ENCODE measurements around the gene HNRNPUL2.
"Not testable (repeated sequence)": the region's sequence is repeated elsewhere in the genome, so short reads cannot be mapped to it uniquely, and the experiment has no call there.

The HNRNPUL2 gene

DNA sequence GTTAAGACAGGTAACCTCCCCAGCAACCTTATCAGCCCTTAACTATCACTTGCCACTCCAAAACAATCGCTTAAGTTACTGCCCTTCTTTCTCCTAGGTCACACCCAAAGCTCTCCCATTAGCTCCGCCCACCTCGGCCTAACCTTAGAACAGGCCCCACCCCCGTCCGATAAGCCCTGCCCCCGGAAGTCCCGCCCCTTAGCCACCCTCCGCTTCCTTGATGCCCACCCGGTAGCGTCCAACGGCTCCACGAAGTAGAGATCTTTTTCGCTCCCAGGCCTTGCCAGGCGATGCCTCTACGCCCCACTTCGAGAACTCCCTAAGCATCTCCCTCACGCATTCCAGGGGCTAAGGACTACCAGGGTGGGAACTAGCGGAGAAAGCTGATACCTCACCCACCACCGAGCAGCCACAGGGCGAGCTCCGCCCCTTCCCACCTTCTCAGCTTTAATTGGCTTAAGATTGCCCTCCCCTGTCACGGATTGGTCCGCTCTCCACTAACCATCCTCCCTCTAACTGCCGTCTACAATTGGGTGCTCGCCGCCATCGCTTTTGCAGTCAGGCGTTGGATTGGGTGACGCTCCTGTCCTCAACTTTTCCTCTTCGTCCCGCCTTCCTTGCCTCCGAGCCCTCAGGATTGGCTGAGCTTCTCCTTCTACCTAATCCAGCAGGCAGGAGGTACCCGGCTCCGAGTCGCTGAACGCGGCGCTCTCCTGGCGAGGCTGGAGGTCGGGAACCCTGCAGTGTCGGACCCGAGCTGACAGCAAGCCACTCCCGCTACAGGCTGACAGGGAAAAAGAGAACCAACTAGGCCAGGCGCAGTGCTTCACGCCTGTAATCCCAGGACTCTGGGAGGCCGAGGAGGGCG is 26.7 kb upstream of the HNRNPUL2 start, which contains the start of gene ZBTB3:
Gene ZBTB3, minus strand, starts transcription at position 425 of the 868 bp plus-strand sequence. CDS start 496 bp downstream, outside the sequence.
- Histone ChIP-seq H3K27ac (ENCODE audit: low read depth, low read length) (peak within 1 kb of the TSS; percentile 77), H2BK12ac (ENCODE audit: low read length) (peak within 1 kb of the TSS; percentile 23), H3K4me1 (ENCODE audit: control insufficient read depth in 1 of 2, insufficient read depth in 2 of 2, low read length in 2 of 2) (peaks cover 12 to 18% of the 10 kb centered on the region in 2 experiments), H4K12ac (ENCODE audit: low read depth, low read length) (peak within 1 kb of the TSS; percentile 92), H3K4ac (ENCODE audit: low read depth, low read length) (peak within 1 kb of the TSS; percentile 73), H3K36me3 (ENCODE audit: control insufficient read depth in 1 of 2, insufficient read depth in 2 of 2, low read length in 2 of 2) (peaks cover 0 to 2% of the 10 kb centered on the region in 2 experiments), H3K9me3 (ENCODE audit: insufficient read depth, low read depth, low read length) (no peaks in the 10 kb centered on the region), H4K91ac (ENCODE audit: low read depth, low read length) (peak within 1 kb of the TSS; percentile 85), H3K4me3 (ENCODE audit: low read depth, low read length) (peak within 1 kb of the TSS; percentile 87), H2AFZ (ENCODE audit: insufficient read depth, low read length, poor library complexity) (peak within 1 kb of the TSS; percentile 90), H2AK5ac (ENCODE audit: low read length) (peak within 1 kb of the TSS; percentile 70), H2BK120ac (ENCODE audit: insufficient read depth, low read length, poor library complexity) (peak within 1 kb of the TSS; percentile 54), H3K27me3 (ENCODE audit: insufficient read depth, low read length) (no peaks in the 10 kb centered on the region), H3K79me1 (ENCODE audit: low read length) (peaks cover 11% of the 10 kb centered on the region), H3K79me2 (ENCODE audit: control insufficient read depth, insufficient read depth, low read length, poor library complexity) (peaks cover 5% of the 10 kb centered on the region), H3K23ac (ENCODE audit: low read length) (no peak within 1 kb of the TSS), H3K9ac (ENCODE audit: low read length) (peak within 1 kb of the TSS; percentile 77), H3K18ac (ENCODE audit: low read length) (peak within 1 kb of the TSS; percentile 55), H3K4me2 (ENCODE audit: low read length) (peak within 1 kb of the TSS; percentile 83), H4K8ac (ENCODE audit: low read depth, low read length) (peak within 1 kb of the TSS; percentile 94), H3K14ac (ENCODE audit: low read length) (peak within 1 kb of the TSS; percentile 83), H2BK5ac (ENCODE audit: low read depth, low read length, poor library complexity) (peak within 1 kb of the TSS; percentile 45)
- DNase-seq: peak; percentile 98 to 99
- WGBS (ENCODE audit: extremely low coverage, insufficient coverage, insufficient read length): no CpG with 5 or more reads among the region's 47 CpGs

GRCh38 chr11:62752994-62753735 is 25.9 kb upstream of the HNRNPUL2 start:
- Histone ChIP-seq H4K91ac (ENCODE audit: low read depth, low read length) (peak overlapping the region; percentile 79), H3K23ac (ENCODE audit: low read length) (no peak overlapping the region), H3K4me2 (ENCODE audit: low read length) (peak overlapping the region; percentile 31), H3K4ac (ENCODE audit: low read depth, low read length) (peak overlapping the region; percentile 73), H2BK5ac (ENCODE audit: low read depth, low read length, poor library complexity) (peak overlapping the region; percentile 24), H2BK120ac (ENCODE audit: insufficient read depth, low read length, poor library complexity) (peak overlapping the region; percentile 52), H3K27ac (ENCODE audit: low read depth, low read length) (peak overlapping the region; percentile 12), H4K8ac (ENCODE audit: low read depth, low read length) (peak overlapping the region; percentile 86), H3K36me3 (ENCODE audit: control insufficient read depth in 1 of 2, insufficient read depth in 2 of 2, low read length in 2 of 2) (peaks cover 0 to 2% of the 10 kb centered on the region in 2 experiments), H2AK5ac (ENCODE audit: low read length) (peak overlapping the region; percentile 70), H3K4me1 (ENCODE audit: control insufficient read depth in 1 of 2, insufficient read depth in 2 of 2, low read length in 2 of 2) (peaks cover 12 to 18% of the 10 kb centered on the region in 2 experiments), H3K14ac (ENCODE audit: low read length) (peak overlapping the region; percentile 65), H2BK12ac (ENCODE audit: low read length) (no peak overlapping the region), H3K27me3 (ENCODE audit: insufficient read depth, low read length) (no peaks in the 10 kb centered on the region), H3K18ac (ENCODE audit: low read length) (peak overlapping the region; percentile 44), H3K79me2 (ENCODE audit: control insufficient read depth, insufficient read depth, low read length, poor library complexity) (peaks cover 5% of the 10 kb centered on the region), H3K4me3 (ENCODE audit: low read depth, low read length) (no peak overlapping the region), H3K9ac (ENCODE audit: low read length) (no peak overlapping the region), H3K9me3 (ENCODE audit: insufficient read depth, low read depth, low read length) (no peaks in the 10 kb centered on the region), H4K12ac (ENCODE audit: low read depth, low read length) (peak overlapping the region; percentile 73), H2AFZ (ENCODE audit: insufficient read depth, low read length, poor library complexity) (peak overlapping the region; percentile 37), H3K79me1 (ENCODE audit: low read length) (peaks cover 11% of the 10 kb centered on the region)
- no CpG with 5 or more reads among the region's 15 CpGs for WGBS (ENCODE audit: extremely low coverage, insufficient coverage, insufficient read length)
- peak; percentile 38 to 61 for DNase-seq

DNA sequence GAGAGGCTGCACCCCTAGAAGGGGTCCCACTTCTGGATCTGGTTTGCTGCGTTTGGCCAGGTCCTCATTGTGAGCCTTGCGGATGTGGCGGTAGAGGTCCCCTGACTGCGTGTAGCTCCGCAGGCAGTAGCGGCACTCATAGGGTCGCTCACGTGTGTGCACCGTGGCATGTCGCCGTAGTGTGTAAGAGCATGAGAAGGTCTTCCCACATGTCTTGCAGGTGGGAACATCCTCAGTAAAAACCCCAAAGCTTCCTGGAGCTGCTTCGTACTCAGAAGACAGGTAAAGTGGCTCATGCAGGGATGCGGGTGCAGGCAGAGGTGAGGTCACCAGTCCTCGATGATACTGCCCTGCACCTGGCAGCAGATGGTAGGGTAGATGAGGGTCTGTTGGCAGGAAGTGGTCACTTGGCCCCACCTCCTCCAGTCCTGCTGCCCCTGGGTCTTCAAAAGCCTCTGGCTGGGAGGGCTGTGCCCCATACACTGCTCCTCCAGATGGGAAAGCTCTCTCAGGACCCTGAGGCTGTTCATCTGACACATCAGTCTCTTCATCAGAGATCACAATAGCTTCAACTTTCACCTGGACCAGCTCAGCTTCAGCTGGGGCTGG is 25.0 kb upstream of the HNRNPUL2 start:
- no peak overlapping the region for H2AFZ ChIP-seq (ENCODE audit: insufficient read depth, low read length, poor library complexity)
- H2BK5ac ChIP-seq (ENCODE audit: low read depth, low read length, poor library complexity): no peak overlapping the region
- no peaks in the 10 kb centered on the region for H3K9me3 ChIP-seq (ENCODE audit: insufficient read depth, low read depth, low read length)
- H3K4me1 ChIP-seq (ENCODE audit: control insufficient read depth in 1 of 2, insufficient read depth in 2 of 2, low read length in 2 of 2): peaks cover 12 to 18% of the 10 kb centered on the region in 2 experiments
- peaks cover 11% of the 10 kb centered on the region for H3K79me1 ChIP-seq (ENCODE audit: low read length)
- H4K91ac ChIP-seq (ENCODE audit: low read depth, low read length): peak overlapping the region; percentile 21
- H3K27me3 ChIP-seq (ENCODE audit: insufficient read depth, low read length): no peaks in the 10 kb centered on the region
- no peak overlapping the region for H3K4me3 ChIP-seq (ENCODE audit: low read depth, low read length)
- no peak overlapping the region for H3K27ac ChIP-seq (ENCODE audit: low read depth, low read length)
- peaks cover 0 to 2% of the 10 kb centered on the region in 2 experiments for H3K36me3 ChIP-seq (ENCODE audit: control insufficient read depth in 1 of 2, insufficient read depth in 2 of 2, low read length in 2 of 2)
- H2BK120ac ChIP-seq (ENCODE audit: insufficient read depth, low read length, poor library complexity): no peak overlapping the region
- H3K9ac ChIP-seq (ENCODE audit: low read length): no peak overlapping the region
- no peak overlapping the region for H4K12ac ChIP-seq (ENCODE audit: low read depth, low read length)
- DNase-seq: peak; percentile 89 to 90
- H2AK5ac ChIP-seq (ENCODE audit: low read length): no peak overlapping the region
- no CpG with 5 or more reads among the region's 14 CpGs for WGBS (ENCODE audit: extremely low coverage, insufficient coverage, insufficient read length)
- no peak overlapping the region for H4K8ac ChIP-seq (ENCODE audit: low read depth, low read length)
- no peak overlapping the region for H2BK12ac ChIP-seq (ENCODE audit: low read length)
- no peak overlapping the region for H3K4ac ChIP-seq (ENCODE audit: low read depth, low read length)
- no peak overlapping the region for H3K14ac ChIP-seq (ENCODE audit: low read length)
- no peak overlapping the region for H3K18ac ChIP-seq (ENCODE audit: low read length)
- H3K23ac ChIP-seq (ENCODE audit: low read length): no peak overlapping the region
- H3K79me2 ChIP-seq (ENCODE audit: control insufficient read depth, insufficient read depth, low read length, poor library complexity): peaks cover 5% of the 10 kb centered on the region
- no peak overlapping the region for H3K4me2 ChIP-seq (ENCODE audit: low read length)

DNA sequence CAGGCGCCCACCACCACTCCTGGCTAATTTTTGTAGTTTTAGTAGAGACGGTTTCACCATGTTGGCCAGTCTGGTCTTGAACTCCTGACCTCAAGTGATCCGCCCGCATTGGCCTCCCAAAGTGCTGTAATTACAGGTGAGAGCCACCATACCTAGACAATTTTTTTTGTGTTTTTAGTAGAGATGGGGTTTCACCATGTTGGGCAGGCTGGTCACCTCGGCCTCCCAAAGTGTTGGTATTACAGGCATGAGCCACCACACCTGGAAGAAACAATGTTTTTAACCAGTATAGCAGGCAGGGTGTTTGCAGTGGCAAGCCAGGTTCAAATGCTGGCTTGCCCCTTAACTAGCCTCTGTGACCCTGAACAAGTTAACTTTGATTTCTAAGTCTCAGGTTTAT is 22.7 kb upstream of the HNRNPUL2 start:
- Histone ChIP-seq H3K4me1 (ENCODE audit: control insufficient read depth in 1 of 2, insufficient read depth in 2 of 2, low read length in 2 of 2) (peaks cover 12 to 18% of the 10 kb centered on the region in 2 experiments), H3K79me1 (ENCODE audit: low read length) (peaks cover 11% of the 10 kb centered on the region)
- WGBS (ENCODE audit: extremely low coverage, insufficient coverage, insufficient read length): no CpG with 5 or more reads among the region's 5 CpGs
- not testable (repeated sequence) for H4K12ac ChIP-seq (ENCODE audit: low read depth, low read length); H2BK12ac ChIP-seq (ENCODE audit: low read length); H2AK5ac ChIP-seq (ENCODE audit: low read length); H4K8ac ChIP-seq (ENCODE audit: low read depth, low read length); H3K4ac ChIP-seq (ENCODE audit: low read depth, low read length); H3K9me3 ChIP-seq (ENCODE audit: insufficient read depth, low read depth, low read length); H3K14ac ChIP-seq (ENCODE audit: low read length); H3K23ac ChIP-seq (ENCODE audit: low read length); H3K36me3 ChIP-seq (ENCODE audit: control insufficient read depth in 1 of 2, insufficient read depth in 2 of 2, low read length in 2 of 2); H2BK120ac ChIP-seq (ENCODE audit: insufficient read depth, low read length, poor library complexity); H3K4me3 ChIP-seq (ENCODE audit: low read depth, low read length); H3K79me2 ChIP-seq (ENCODE audit: control insufficient read depth, insufficient read depth, low read length, poor library complexity); H2AFZ ChIP-seq (ENCODE audit: insufficient read depth, low read length, poor library complexity); H2BK5ac ChIP-seq (ENCODE audit: low read depth, low read length, poor library complexity); H3K27ac ChIP-seq (ENCODE audit: low read depth, low read length); H3K4me2 ChIP-seq (ENCODE audit: low read length); H4K91ac ChIP-seq (ENCODE audit: low read depth, low read length); H3K9ac ChIP-seq (ENCODE audit: low read length); H3K18ac ChIP-seq (ENCODE audit: low read length); H3K27me3 ChIP-seq (ENCODE audit: insufficient read depth, low read length)
- DNase-seq: peak; percentile 71 to 79

All from trophoblast cell (in vitro differentiated cells and primary cell).